NB4 (cell line): Measurements from ENCODE around the gene SCD5.

ENCODE experiments used
- CTCF ChIP-seq: IDR thresholded peaks from one replicate; pipeline ENCODE4 v1.5.1; 2012; ENCODE audit warnings: low read depth, low read length
- MAX ChIP-seq: IDR thresholded peaks from 2 replicates; pipeline ENCODE4 v1.6.1; 2011; ENCODE audit warnings: low read depth, low read length
- POLR2A ChIP-seq: IDR thresholded peaks from 2 replicates; pipeline ENCODE4 v1.6.1; 2011; ENCODE audit warnings: mild to moderate bottlenecking; ENCODE audit not compliant: insufficient read length; ENCODE audit errors: extremely low read depth

- no peak for TF ChIP-seq POLR2A
- no peak for TF ChIP-seq CTCF
- no peak for TF ChIP-seq MAX
Observed at GRCh38 chr4:82587826-82588540, 210.6 kb downstream of the SCD5 start.
